ENCODE results near the gene ALDH3A2.
A peak's percentile ranks its signal among the peaks of the same experiment; 100 is the strongest.

The ALDH3A2 gene

GRCh38 chr17:19648475-19649273 is at the start of gene ALDH3A2:
Gene ALDH3A2, plus strand, starts transcription at chr17:19648751. Its CDS starts 221 bp downstream, at chr17:19648972.
- peak; percentile 79 for DNase-seq

- DNase-seq, result no peak
Measured at GRCh38 chr17:19610311-19610710, 38.2 kb upstream of the ALDH3A2 start.

GRCh38 chr17:19610879-19611278 is 37.7 kb upstream of the ALDH3A2 start:
- no peak for DNase-seq

- DNase-seq, result no peak
Measured at GRCh38 chr17:19613979-19614378, 34.6 kb upstream of the ALDH3A2 start.

- no peak for DNase-seq
Measured at GRCh38 chr17:19614900-19615299, 33.7 kb upstream of the ALDH3A2 start.

GRCh38 chr17:19618015-19618414 is 30.5 kb upstream of the ALDH3A2 start:
- no peak for DNase-seq

- DNase-seq, result no peak
Measured at GRCh38 chr17:19619705-19620325, 28.7 kb upstream of the ALDH3A2 start.

- no peak for DNase-seq
Measured at GRCh38 chr17:19621697-19622096, 26.9 kb upstream of the ALDH3A2 start.

GRCh38 chr17:19626079-19626478 is 22.5 kb upstream of the ALDH3A2 start:
- DNase-seq, result no peak

GRCh38 chr17:19629449-19629848 is 19.1 kb upstream of the ALDH3A2 start:
- no peak for DNase-seq

- DNase-seq, result no peak
Measured at GRCh38 chr17:19630035-19630434, 18.5 kb upstream of the ALDH3A2 start.

- no peak for DNase-seq
Measured at GRCh38 chr17:19630661-19631060, 17.9 kb upstream of the ALDH3A2 start.

GRCh38 chr17:19631905-19632304 is 16.6 kb upstream of the ALDH3A2 start:
- DNase-seq, result no peak

- DNase-seq, result no peak
Measured at GRCh38 chr17:19641687-19642372, 6.7 kb upstream of the ALDH3A2 start.

- no peak for DNase-seq
Measured at GRCh38 chr17:19642373-19642893, 6.1 kb upstream of the ALDH3A2 start.

- DNase-seq, result no peak
Measured at GRCh38 chr17:19644493-19645210, 3.9 kb upstream of the ALDH3A2 start.

GRCh38 chr17:19645734-19646201 is 2.8 kb upstream of the ALDH3A2 start:
- DNase-seq, result no peak

GRCh38 chr17:19646788-19647696 is 1.5 kb upstream of the ALDH3A2 start:
- no peak for DNase-seq

- DNase-seq, result peak; percentile 43
Measured at GRCh38 chr17:19647697-19648474, 665 bp upstream of the ALDH3A2 start.

GRCh38 chr17:19649274-19649541 is 657 bp downstream of the ALDH3A2 start:
- no peak for DNase-seq

GRCh38 chr17:19650826-19651225 is 2.3 kb downstream of the ALDH3A2 start:
- DNase-seq, result no peak
